Measurements from ENCODE around the gene DENND4A.

DNA sequence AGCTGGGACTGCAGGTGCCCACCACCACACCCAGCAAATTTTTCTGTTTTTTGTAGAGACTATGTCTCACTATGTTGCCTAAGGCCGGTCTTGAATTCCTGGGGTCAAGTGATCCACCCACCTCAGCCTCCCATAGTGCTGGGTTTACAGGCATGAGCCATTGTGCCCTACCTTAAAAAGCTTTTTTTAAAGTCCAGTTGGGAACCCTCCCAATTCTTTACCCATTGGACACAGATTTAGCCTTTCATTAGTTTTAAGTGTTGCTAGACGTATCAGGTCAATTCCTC lies 1.7 kb upstream of the DENND4A start:
- no peak for TF ChIP-seq FOXK2 (IDR thresholded peaks at IDR 0.05)
- no peak for TF ChIP-seq NFRKB (IDR thresholded peaks at IDR 0.05)
- TF ChIP-seq SUZ12 (IDR thresholded peaks at IDR 0.05), result no peak
- no peak for TF ChIP-seq ARNT (IDR thresholded peaks at IDR 0.05)
- TF ChIP-seq FOXM1 (IDR thresholded peaks at IDR 0.05; ENCODE audit: borderline replicate concordance), result no peak
- TF ChIP-seq FOXA1 (IDR thresholded peaks at IDR 0.05), result no peak
- no peak for TF ChIP-seq CTBP1 (IDR thresholded peaks at IDR 0.05; ENCODE audit: borderline replicate concordance)
